Activated CD4-positive, CD25-positive, alpha-beta regulatory T cell treated with anti-CD3 and anti-CD28 coated beads, Interleukin-2, amount 50 U/mL, for 16 hours (primary cell): ENCODE results near the gene ZGRF1.
"Not testable (repeated sequence)": the region's sequence is repeated elsewhere in the genome, so short reads cannot be mapped to it uniquely, and the experiment has no call there.

Source experiments
- DNase-seq: peaks from one replicate; pipeline ENCODE4 v3.0.0-alpha.2; 2020; ENCODE audit warnings: low read depth, low spot score

ZGRF1 gene

DNA sequence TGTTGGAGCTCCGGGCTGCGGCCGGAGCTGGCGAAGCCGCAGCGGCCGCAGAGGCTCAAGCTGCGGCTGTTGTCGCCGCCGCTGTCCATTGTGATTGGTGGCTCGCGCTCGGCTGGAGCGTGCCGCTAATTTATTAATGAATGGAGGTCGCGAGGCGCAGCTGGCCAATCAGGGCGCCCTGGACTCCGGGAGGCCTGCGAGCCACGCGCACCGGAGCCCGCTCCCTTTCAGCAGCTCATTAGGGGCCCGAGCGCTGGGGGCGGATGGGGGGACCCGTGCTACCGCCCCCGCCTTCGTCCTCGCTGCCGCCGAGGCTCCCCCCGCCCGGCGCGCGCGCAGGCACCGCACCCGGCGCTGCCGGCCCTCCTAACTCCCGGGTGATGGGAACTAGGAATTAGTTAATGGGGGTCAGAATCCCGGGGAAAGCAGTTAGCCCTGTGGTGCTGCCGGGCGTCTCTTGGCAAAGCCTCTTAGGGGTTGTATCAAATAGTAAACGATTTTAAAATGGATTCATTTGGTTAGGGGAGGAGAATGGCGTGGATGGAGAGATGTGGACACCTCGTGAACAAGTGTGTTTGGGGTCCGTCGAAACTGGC is 120.1 kb downstream of the ZGRF1 start:
- DNase-seq, result no peak

DNA sequence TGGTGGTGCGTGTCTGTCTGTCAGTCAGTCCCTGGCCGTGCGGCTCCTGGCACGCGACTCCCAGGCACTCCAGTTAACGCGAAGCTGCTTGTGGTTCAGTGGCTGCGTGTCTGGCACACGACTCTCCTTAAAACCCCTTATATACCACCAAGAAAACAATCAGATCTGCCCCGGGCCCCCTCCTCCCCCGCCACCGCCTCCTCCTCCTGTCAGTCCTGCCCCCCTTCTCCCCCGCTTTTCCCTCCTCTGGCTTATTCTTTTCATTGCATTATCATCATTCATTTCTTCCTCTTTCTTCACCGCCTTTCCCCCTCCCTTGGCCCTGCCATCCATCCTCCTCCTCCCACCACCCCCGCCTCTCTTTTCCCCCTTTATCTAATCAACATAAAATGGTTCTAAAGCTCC is 120.6 kb downstream of the ZGRF1 start, which contains the start of gene NEUROG2:
Gene NEUROG2 (minus strand): TSS at position 115 of the 405 bp plus-strand sequence. CDS start 705 bp downstream, outside the sequence.
- no peak for DNase-seq

DNA sequence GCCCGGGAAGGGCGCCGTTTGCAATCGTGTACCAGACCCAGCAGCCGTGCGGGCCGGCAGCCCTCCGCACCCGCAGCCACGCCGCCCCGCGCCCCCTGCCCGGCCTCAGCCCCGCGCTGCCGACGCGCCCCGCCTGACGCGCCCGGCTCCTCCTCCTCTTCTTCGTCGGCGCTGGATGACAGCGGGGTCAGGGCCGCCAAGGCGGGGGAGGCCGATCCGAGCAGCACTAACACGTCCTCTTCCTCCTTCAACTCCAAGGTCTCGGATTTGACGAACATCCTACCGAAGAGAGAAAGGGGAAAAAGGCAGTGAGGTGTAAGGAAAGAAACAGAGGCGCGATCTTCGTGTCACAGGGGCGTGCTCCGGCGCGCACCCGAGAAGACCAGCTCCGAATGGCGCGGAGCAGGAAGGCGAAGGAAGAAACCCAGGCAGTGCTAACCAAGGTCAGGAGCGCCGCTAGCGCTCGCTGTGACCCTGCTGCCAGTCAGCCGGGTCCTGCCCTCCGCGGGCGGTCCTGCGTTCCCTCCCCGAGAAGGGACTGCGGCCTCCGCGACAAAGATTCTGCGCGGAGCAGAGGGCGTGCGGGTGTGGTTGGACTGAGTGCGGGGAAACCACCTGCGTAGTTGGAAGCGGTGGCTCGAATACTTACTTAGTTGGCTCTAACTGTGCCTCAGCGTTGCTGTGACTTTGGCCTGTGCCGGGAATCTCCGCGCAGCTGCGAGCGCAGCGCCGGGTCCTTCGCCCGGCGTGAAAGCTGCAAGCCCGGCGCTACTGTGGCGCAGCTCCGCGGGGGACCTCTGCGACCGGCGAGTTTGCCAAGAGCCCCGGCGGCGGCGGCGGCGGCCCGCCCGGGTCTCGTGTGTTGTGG is 121.3 kb downstream of the ZGRF1 start:
- no peak for DNase-seq

- DNase-seq, result no peak
These were observed 122.0 kb downstream of the ZGRF1 start for GRCh38 chr4:112514647-112515197.

DNA sequence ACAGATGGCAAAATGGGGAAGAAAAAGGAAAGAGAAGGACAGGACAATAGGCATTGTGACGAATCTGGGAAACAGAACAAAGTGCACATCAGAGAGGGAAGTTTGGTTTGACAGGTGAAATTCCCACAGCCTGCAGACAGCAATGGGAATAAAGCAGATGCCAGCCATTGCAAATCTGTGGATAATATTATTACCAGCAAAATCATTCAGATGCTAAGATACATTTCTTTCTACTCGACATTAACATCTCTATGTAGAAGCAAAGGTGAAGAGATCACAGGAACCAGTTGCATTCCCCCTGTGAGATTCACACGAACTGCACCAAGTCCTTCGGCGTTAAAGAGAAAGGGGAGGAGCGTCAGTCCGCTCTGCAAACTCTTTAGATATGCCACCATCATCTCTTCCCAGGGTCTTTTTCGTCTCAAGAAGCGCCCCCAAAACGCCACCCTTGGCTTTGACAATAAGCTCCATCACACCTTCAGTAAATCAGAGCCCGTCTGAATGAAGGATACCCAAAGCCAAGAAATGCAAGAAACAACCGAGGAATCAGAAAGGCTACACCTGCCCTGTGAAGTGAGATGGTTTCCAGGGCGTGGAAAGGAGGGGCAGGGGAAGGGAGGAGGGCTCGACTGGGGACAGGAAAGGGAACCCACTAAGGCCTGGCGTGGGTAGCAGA is 122.6 kb downstream of the ZGRF1 start:
- no peak for DNase-seq

DNA sequence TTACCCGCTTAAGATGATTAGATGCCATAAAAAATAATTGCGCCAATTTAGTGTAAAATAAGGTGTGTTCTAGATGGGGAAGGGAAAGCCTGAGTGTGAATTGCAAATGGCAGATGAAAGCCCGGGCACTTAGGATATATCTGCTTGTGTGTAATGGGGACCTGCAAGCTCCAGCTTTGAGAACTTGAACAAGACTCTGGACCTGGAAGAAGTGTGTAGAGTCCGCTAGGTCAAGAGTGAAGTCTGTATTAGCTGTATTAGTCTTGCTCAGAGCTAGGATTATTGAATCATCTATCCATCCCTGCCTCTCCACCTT is 124.9 kb downstream of the ZGRF1 start:
- no peak for DNase-seq

- no peak for DNase-seq
These were observed 125.5 kb downstream of the ZGRF1 start for GRCh38 chr4:112511093-112511802.

- no peak for DNase-seq
These were observed 126.2 kb downstream of the ZGRF1 start for GRCh38 chr4:112510291-112511092.

- no peak for DNase-seq
These were observed 127.2 kb downstream of the ZGRF1 start for GRCh38 chr4:112509243-112510141.

DNA sequence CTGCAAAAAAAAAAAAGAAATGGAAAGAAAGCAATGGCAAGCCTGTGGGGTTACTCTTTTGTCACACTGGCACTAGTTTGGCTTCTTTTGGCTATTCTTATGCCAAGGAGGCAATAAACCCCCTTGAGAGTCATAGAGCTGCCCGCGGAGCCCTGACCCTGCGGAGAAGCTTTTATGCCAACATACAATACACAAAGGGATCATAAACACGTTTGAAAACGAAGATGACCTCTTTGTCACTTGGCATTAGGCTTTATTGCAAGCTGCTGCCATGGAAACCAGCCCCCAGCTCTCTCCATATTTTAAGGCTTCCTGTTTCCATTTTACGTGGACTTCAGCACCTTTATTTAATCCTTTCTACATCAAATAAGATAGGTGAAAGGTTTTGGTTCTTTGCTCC is 128.4 kb downstream of the ZGRF1 start:
- DNase-seq, result no peak

- no peak for DNase-seq
These were observed 131.9 kb downstream of the ZGRF1 start for GRCh38 chr4:112504807-112505206.

DNA sequence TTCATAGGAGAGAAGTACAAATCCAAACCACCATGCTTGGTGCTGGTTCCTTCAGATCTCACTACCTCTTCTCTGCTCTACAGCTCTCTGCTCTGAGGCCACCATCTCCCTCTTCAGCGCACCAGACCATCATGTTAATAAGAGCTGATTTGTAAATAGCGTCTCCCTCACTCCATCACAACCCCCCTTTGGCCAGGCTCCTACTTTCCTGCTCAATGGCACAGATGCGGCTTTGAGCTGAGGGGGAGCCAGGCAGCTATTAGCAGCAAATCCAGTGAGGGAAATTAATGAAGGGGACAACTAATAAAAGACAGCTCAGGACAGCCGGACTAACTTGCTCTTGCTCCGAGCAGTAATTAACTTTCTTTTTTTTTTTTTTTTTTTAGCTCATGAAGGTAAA is 133.8 kb downstream of the ZGRF1 start:
- no peak for DNase-seq

- DNase-seq, result no peak
These were observed 144.4 kb downstream of the ZGRF1 start for GRCh38 chr4:112492321-112492720.

DNA sequence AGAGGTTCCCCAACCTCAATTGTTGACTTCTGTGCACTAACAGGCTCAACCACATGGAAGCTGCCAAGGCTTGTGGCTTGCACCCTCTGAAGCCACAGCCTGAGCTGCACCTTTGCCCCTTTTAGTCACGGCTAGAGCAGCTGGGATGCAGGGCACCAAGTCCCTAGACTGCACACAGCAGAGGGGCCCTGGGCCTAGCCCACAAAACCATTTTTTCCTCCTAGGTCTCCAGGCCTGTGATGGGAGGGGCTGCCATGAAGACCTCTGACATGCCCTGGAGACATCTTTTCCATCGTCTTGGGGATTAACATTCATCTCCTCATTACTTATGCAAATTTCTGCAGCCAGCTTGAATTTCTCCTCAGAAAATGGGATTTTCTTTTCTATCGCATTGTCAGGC is 145.9 kb downstream of the ZGRF1 start:
- DNase-seq, result not testable (repeated sequence)
